Measurements from ENCODE around the gene ACAA2. TPM values are rescaled to one million over a fixed set of nuclear protein-coding genes. Genes with fewer than 3 reads are reported as not detected.

ACAA2 gene
- total RNA-seq, 1 experiment from 2014 or later: 136 TPM

DNA sequence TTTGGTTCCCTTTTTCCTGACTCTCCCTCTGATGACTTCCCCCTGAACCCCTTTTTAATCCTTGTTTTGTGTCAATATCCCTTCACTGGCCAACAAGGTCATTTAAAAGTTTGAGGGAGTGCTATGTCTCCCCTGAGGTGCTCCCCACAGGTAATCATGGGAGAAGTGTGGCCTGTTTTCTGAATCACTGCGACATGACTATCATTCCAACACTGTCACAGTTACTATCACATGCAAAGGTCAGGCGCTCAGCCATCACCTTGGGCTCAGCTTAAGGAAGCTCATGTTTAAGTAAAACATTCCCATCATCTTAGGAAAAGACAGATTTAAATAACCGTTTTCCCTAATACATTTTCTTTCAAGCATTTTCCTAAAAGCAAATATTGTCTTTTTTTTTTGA is 20.9 kb upstream of the ACAA2 start (continued):
- TF ChIP-seq CBFB (CRISPR knock-in tag; IDR thresholded peaks at IDR 0.05; ENCODE audit: low read depth) (no peak), NFATC4 (CRISPR knock-in tag; IDR thresholded peaks at IDR 0.05) (no peak), IRF2 (CRISPR knock-in tag; IDR thresholded peaks at IDR 0.05; ENCODE audit: borderline replicate concordance, low read depth) (no peak), GABPB1 (CRISPR knock-in tag; IDR thresholded peaks at IDR 0.05) (no peak)

DNA sequence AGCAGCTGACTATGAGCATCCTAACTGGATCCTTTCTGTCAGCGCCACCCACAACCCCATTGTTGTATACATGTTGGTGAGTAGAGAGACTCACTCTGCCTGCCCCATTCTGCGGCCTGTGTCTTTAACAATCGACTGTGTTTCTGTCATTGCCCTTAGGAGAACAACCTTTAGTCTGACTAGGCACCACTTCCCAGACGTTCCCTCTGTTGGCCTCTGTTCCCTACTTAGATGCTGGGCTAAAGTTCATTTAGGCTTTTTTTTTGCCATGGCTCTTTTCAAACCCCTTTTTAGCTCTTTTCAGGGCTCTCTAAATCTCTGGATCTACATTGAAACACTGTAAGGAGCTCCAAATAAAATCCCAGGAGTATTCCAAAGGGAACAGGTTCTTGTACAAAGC is 20.5 kb upstream of the ACAA2 start:
- peaks cover 18% of the 10 kb centered on the region for H3K9me3 Mint-ChIP-seq
- H3K4me1 Mint-ChIP-seq: no peaks in the 10 kb centered on the region
- H3K27me3 Mint-ChIP-seq (ENCODE audit: low read depth): no peaks in the 10 kb centered on the region
- H3K36me3 Mint-ChIP-seq: peaks cover 5% of the 10 kb centered on the region; the same call in 1 of the 2 replicates
- no peak overlapping the region for H3K27ac Mint-ChIP-seq
- POLR2A ChIA-PET: no interaction called here
- DNase-seq (ENCODE audit: low spot score) (no peak), ATAC-seq (no peak)
- TF ChIP-seq, protein P1, sequence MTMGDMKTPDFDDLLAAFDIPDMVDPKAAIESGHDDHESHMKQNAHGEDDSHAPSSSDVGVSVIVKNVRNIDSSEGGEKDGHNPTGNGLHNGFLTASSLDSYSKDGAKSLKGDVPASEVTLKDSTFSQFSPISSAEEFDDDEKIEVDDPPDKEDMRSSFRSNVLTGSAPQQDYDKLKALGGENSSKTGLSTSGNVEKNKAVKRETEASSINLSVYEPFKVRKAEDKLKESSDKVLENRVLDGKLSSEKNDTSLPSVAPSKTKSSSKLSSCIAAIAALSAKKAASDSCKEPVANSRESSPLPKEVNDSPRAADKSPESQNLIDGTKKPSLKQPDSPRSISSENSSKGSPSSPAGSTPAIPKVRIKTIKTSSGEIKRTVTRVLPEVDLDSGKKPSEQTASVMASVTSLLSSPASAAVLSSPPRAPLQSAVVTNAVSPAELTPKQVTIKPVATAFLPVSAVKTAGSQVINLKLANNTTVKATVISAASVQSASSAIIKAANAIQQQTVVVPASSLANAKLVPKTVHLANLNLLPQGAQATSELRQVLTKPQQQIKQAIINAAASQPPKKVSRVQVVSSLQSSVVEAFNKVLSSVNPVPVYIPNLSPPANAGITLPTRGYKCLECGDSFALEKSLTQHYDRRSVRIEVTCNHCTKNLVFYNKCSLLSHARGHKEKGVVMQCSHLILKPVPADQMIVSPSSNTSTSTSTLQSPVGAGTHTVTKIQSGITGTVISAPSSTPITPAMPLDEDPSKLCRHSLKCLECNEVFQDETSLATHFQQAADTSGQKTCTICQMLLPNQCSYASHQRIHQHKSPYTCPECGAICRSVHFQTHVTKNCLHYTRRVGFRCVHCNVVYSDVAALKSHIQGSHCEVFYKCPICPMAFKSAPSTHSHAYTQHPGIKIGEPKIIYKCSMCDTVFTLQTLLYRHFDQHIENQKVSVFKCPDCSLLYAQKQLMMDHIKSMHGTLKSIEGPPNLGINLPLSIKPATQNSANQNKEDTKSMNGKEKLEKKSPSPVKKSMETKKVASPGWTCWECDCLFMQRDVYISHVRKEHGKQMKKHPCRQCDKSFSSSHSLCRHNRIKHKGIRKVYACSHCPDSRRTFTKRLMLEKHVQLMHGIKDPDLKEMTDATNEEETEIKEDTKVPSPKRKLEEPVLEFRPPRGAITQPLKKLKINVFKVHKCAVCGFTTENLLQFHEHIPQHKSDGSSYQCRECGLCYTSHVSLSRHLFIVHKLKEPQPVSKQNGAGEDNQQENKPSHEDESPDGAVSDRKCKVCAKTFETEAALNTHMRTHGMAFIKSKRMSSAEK (CRISPR knock-in tag; IDR thresholded peaks at IDR 0.05; ENCODE audit: borderline replicate concordance): no peak
- TF ChIP-seq, protein P2, sequence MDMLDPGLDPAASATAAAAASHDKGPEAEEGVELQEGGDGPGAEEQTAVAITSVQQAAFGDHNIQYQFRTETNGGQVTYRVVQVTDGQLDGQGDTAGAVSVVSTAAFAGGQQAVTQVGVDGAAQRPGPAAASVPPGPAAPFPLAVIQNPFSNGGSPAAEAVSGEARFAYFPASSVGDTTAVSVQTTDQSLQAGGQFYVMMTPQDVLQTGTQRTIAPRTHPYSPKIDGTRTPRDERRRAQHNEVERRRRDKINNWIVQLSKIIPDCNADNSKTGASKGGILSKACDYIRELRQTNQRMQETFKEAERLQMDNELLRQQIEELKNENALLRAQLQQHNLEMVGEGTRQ (CRISPR knock-in tag; IDR thresholded peaks at IDR 0.05): no peak
- no peak for TF ChIP-seq NFYB (CRISPR knock-in tag; conservative IDR thresholded peaks at IDR 0.05; ENCODE audit: low read depth)
- TF ChIP-seq JAZF1 (CRISPR knock-in tag; IDR thresholded peaks at IDR 0.05): no peak
- no peak for TF ChIP-seq RORB (CRISPR knock-in tag; IDR thresholded peaks at IDR 0.05)
- no peak for TF ChIP-seq CDX4 (CRISPR knock-in tag; IDR thresholded peaks at IDR 0.05; ENCODE audit: borderline replicate concordance)
- TF ChIP-seq, protein P3, sequence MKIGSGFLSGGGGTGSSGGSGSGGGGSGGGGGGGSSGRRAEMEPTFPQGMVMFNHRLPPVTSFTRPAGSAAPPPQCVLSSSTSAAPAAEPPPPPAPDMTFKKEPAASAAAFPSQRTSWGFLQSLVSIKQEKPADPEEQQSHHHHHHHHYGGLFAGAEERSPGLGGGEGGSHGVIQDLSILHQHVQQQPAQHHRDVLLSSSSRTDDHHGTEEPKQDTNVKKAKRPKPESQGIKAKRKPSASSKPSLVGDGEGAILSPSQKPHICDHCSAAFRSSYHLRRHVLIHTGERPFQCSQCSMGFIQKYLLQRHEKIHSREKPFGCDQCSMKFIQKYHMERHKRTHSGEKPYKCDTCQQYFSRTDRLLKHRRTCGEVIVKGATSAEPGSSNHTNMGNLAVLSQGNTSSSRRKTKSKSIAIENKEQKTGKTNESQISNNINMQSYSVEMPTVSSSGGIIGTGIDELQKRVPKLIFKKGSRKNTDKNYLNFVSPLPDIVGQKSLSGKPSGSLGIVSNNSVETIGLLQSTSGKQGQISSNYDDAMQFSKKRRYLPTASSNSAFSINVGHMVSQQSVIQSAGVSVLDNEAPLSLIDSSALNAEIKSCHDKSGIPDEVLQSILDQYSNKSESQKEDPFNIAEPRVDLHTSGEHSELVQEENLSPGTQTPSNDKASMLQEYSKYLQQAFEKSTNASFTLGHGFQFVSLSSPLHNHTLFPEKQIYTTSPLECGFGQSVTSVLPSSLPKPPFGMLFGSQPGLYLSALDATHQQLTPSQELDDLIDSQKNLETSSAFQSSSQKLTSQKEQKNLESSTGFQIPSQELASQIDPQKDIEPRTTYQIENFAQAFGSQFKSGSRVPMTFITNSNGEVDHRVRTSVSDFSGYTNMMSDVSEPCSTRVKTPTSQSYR (CRISPR knock-in tag; IDR thresholded peaks at IDR 0.05): no peak
- TF ChIP-seq, protein P4, sequence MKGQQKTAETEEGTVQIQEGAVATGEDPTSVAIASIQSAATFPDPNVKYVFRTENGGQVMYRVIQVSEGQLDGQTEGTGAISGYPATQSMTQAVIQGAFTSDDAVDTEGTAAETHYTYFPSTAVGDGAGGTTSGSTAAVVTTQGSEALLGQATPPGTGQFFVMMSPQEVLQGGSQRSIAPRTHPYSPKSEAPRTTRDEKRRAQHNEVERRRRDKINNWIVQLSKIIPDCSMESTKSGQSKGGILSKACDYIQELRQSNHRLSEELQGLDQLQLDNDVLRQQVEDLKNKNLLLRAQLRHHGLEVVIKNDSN (CRISPR knock-in tag; IDR thresholded peaks at IDR 0.05): no peak
- TF ChIP-seq TEAD4 (CRISPR knock-in tag; IDR thresholded peaks at IDR 0.05): no peak
- TF ChIP-seq NR2C2 (CRISPR knock-in tag; IDR thresholded peaks at IDR 0.05): no peak
- TF ChIP-seq ETV6 (CRISPR knock-in tag; IDR thresholded peaks at IDR 0.05): no peak
- TF ChIP-seq ZNF232 (CRISPR knock-in tag; IDR thresholded peaks at IDR 0.05): no peak
- no peak for TF ChIP-seq ZNF121 (CRISPR knock-in tag; IDR thresholded peaks at IDR 0.05)
- TF ChIP-seq ZNF219 (CRISPR knock-in tag; IDR thresholded peaks at IDR 0.05; ENCODE audit: borderline replicate concordance): no peak
- TF ChIP-seq EMX1 (CRISPR knock-in tag; IDR thresholded peaks at IDR 0.05): no peak
- no peak for TF ChIP-seq RELA (CRISPR knock-in tag; IDR thresholded peaks at IDR 0.05; ENCODE audit: borderline replicate concordance)
- no peak for TF ChIP-seq ERG (CRISPR knock-in tag; IDR thresholded peaks at IDR 0.05)
- CTCF ChIA-PET: no interaction called here
- H3K4me3 Mint-ChIP-seq: no peak overlapping the region

Measured in WTC11 (cell line).